ENCODE data around the gene RASL12. TPM values are rescaled to one million over a fixed set of nuclear protein-coding genes. Genes with fewer than 3 reads are reported as not detected.

Gene RASL12
- polyA plus RNA-seq, 1 experiment = 0.16 TPM

GRCh38 chr15:65028921-65029735 lies 38.7 kb downstream of the RASL12 start, which contains the start of gene MTFMT:
TSS of gene MTFMT (minus strand) at chr15:65029639. CDS start at chr15:65029613, 26 bp downstream.
- CTCF ChIA-PET = no interaction called here
- no peak for TF ChIP-seq CTCF (IDR thresholded peaks at IDR 0.05; ENCODE audit: insufficient read depth, low read depth, low read length)
- POLR2A ChIA-PET = no interaction called here
- Histone ChIP-seq H3K27me3 (ENCODE audit: control insufficient read depth, insufficient read depth, low read length) (peaks cover 3% of the 10 kb centered on the region; the same call in 1 of the 2 replicates), H3K36me3 (ENCODE audit: control insufficient read depth, insufficient read depth, low read length) (peaks cover 8% of the 10 kb centered on the region), H3K4me3 (ENCODE audit: low read depth, low read length) (peak within 1 kb of the TSS; percentile 91)
- no peak for DNase-seq (ENCODE audit: low read depth)

- H3K4me3 ChIP-seq (ENCODE audit: low read depth, low read length) = peak overlapping the region; percentile 91
- TF ChIP-seq CTCF (IDR thresholded peaks at IDR 0.05; ENCODE audit: insufficient read depth, low read depth, low read length) = no peak
- ChIA-PET CTCF (no interaction called here), POLR2A (no interaction called here)
- no peak for DNase-seq (ENCODE audit: low read depth)
- peaks cover 8% of the 10 kb centered on the region for H3K36me3 ChIP-seq (ENCODE audit: control insufficient read depth, insufficient read depth, low read length)
- peaks cover 3% of the 10 kb centered on the region; the same call in 1 of the 2 replicates for H3K27me3 ChIP-seq (ENCODE audit: control insufficient read depth, insufficient read depth, low read length)
Observed at GRCh38 chr15:65028338-65028737, 39.5 kb downstream of the RASL12 start.

- H3K36me3 ChIP-seq (ENCODE audit: control insufficient read depth, insufficient read depth, low read length) = peaks cover 8% of the 10 kb centered on the region
- ChIA-PET CTCF (no interaction called here), POLR2A (no interaction called here)
- H3K27me3 ChIP-seq (ENCODE audit: control insufficient read depth, insufficient read depth, low read length) = peaks cover 3% of the 10 kb centered on the region; the same call in 1 of the 2 replicates
- no peak for DNase-seq (ENCODE audit: low read depth)
- H3K4me3 ChIP-seq (ENCODE audit: low read depth, low read length) = no peak overlapping the region
- no peak for TF ChIP-seq CTCF (IDR thresholded peaks at IDR 0.05; ENCODE audit: insufficient read depth, low read depth, low read length)
Observed at GRCh38 chr15:65027593-65027992, 40.2 kb downstream of the RASL12 start.

- DNase-seq (ENCODE audit: low read depth) = no peak
- CTCF ChIA-PET = interaction anchor here (0.9 kb wide), 1 partner anchor 8 kb away, joined by 3 read pairs; no protein-coding TSS in a partner anchor
- TF ChIP-seq CTCF (IDR thresholded peaks at IDR 0.05; ENCODE audit: insufficient read depth, low read depth, low read length) = no peak
- POLR2A ChIA-PET = interaction anchor here (0.6 kb wide), 1 partner anchor 133 kb away, joined by 5 read pairs; no protein-coding TSS in a partner anchor
- H3K36me3 ChIP-seq (ENCODE audit: control insufficient read depth, insufficient read depth, low read length) = peaks cover 8% of the 10 kb centered on the region
- H3K27me3 ChIP-seq (ENCODE audit: control insufficient read depth, insufficient read depth, low read length) = 0 out of 2 replicates have a peak, but pooled peaks cover under 1% of the 10 kb centered on the region
- no peak overlapping the region for H3K4me3 ChIP-seq (ENCODE audit: low read depth, low read length)
Observed at GRCh38 chr15:65026756-65027155, 41.0 kb downstream of the RASL12 start.

- no peak overlapping the region for H3K4me3 ChIP-seq (ENCODE audit: low read depth, low read length)
- TF ChIP-seq CTCF (IDR thresholded peaks at IDR 0.05; ENCODE audit: insufficient read depth, low read depth, low read length) = no peak
- no peaks in the 10 kb centered on the region for H3K27me3 ChIP-seq (ENCODE audit: control insufficient read depth, insufficient read depth, low read length)
- ChIA-PET CTCF (no interaction called here), POLR2A (no interaction called here)
- no peak for DNase-seq (ENCODE audit: low read depth)
- peaks cover 10% of the 10 kb centered on the region for H3K36me3 ChIP-seq (ENCODE audit: control insufficient read depth, insufficient read depth, low read length)
Observed at GRCh38 chr15:65021488-65021887, 46.3 kb downstream of the RASL12 start.

Data from BJ (cell line).